Muscle of leg (tissue), 11 donors: ENCODE data around the gene SMURF2. TPM values are rescaled to one million over a fixed set of nuclear protein-coding genes. Genes with fewer than 3 reads are reported as not detected.
"Not testable (repeated sequence)": the region's sequence is repeated elsewhere in the genome, so short reads cannot be mapped to it uniquely, and the experiment has no call there.

Experiments
- DNase-seq: peaks from one replicate; pipeline ENCODE4 v3.0.0; 2013
- H3K27ac ChIP-seq: one replicate; pipeline ENCODE4 v1.5.1; 2013; ENCODE audit warnings: mild to moderate bottlenecking, low read length, control low read depth
- H3K27me3 ChIP-seq: one replicate; pipeline ENCODE4 v1.6.1; 2013; ENCODE audit warnings: low read length; ENCODE audit not compliant: control insufficient read depth, insufficient read depth
- H3K36me3 ChIP-seq: one replicate; pipeline ENCODE4 v1.6.1; 2013; ENCODE audit warnings: low read length; ENCODE audit not compliant: control insufficient read depth, insufficient read depth
- H3K4me1 ChIP-seq: one replicate; pipeline ENCODE4 v1.6.1; 2013; ENCODE audit warnings: low read length; ENCODE audit not compliant: control insufficient read depth, insufficient read depth
- H3K4me3 ChIP-seq: one replicate; pipeline ENCODE4 v1.5.1; 2013; ENCODE audit warnings: low read length, control low read depth
- H3K9me3 ChIP-seq: replicated peaks from 2 replicates; pipeline ENCODE4 v1.6.1; 2013; ENCODE audit warnings: low read depth, low read length; ENCODE audit not compliant: control insufficient read depth
- WGBS: methylation state at CpG from one replicate; pipeline ENCODE4 v1.1.5; 2013; ENCODE audit warnings: missing lambda C conversion rate; ENCODE audit not compliant: insufficient coverage; 5-methylcytosine and 5-hydroxymethylcytosine counted together
- polyA plus RNA-seq, 8 donors: library from polyadenylated mRNA; unstranded; fragments of 120-200 nt; gene quantifications; one replicate each; pipeline versions ENCODE4 v1.2.1 to v1.2.3, GENCODE V29; 2013; ENCODE audit warnings: inconsistent platforms in 1 of 8, low replicate concordance in 1 of 8; ENCODE audit not compliant: insufficient read length in 8 of 8, insufficient read depth in 1 of 8
- total RNA-seq: library from RNA; stranded (reverse); fragments of 120-200 nt; gene quantifications from one replicate; pipeline ENCODE4 v1.2.4, GENCODE V29; 2013

The SMURF2 gene
- total and polyA plus RNA-seq, 9 donors, result 18.6 to 32.3 (median 24.5) TPM

- H3K27ac ChIP-seq, result no peak overlapping the region
Observed at GRCh38 chr17:64599187-64599676, 62.9 kb downstream of the SMURF2 start.

DNA sequence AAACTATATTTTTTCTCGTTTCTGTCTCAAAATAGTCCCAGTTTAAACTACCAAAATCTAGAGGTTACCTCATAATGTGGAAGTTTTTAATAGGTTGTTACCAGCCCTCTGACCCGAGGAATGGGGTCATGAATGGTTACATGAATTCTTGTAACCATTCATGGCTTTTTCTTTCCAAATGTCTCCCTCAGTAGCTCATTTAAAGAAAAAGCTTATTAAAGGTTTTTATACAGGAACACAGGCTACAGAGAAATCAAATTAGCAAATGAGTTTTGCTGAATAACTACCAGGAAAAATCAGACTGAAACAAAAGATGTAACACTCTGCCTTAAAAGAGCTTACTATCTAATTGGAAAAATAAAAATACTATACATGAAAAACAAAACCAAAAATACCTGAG, 63.4 kb downstream of the SMURF2 start:
- WGBS, result no CpG with 5 or more reads among the region's 2 CpGs
- H3K27ac ChIP-seq, result no peak overlapping the region

More at GRCh38 chr17:64599187-64599676, 62.9 kb downstream of the SMURF2 start:
- H3K36me3 ChIP-seq, result peaks cover 10% of the 10 kb centered on the region
- WGBS, result 48% methylated on average over 3 of the region's 10 CpGs
- no peaks in the 10 kb centered on the region for H3K9me3 ChIP-seq
- no peaks in the 10 kb centered on the region for H3K27me3 ChIP-seq
- no peaks in the 10 kb centered on the region for H3K4me1 ChIP-seq
- no peak overlapping the region for H3K4me3 ChIP-seq
- no peak for DNase-seq

GRCh38 chr17:64596988-64597387, 65.1 kb downstream of the SMURF2 start:
- no CpG with 5 or more reads among the region's 1 CpG for WGBS
- Histone ChIP-seq H3K9me3 (no peaks in the 10 kb centered on the region), H3K4me1 (no peaks in the 10 kb centered on the region), H3K27ac (no peak overlapping the region), H3K36me3 (peaks cover 13% of the 10 kb centered on the region), H3K27me3 (no peaks in the 10 kb centered on the region), H3K4me3 (no peak overlapping the region)
- DNase-seq, result no peak

More for the DNA sequence above, 63.4 kb downstream of the SMURF2 start:
- H3K36me3 ChIP-seq, result peaks cover 11% of the 10 kb centered on the region
- no peaks in the 10 kb centered on the region for H3K4me1 ChIP-seq
- no peaks in the 10 kb centered on the region for H3K27me3 ChIP-seq
- H3K9me3 ChIP-seq, result no peaks in the 10 kb centered on the region
- H3K4me3 ChIP-seq, result no peak overlapping the region
- DNase-seq, result no peak

GRCh38 chr17:64596439-64596838, 65.7 kb downstream of the SMURF2 start:
- Histone ChIP-seq H3K4me3 (no peak overlapping the region), H3K4me1 (no peaks in the 10 kb centered on the region), H3K27me3 (no peaks in the 10 kb centered on the region), H3K27ac (no peak overlapping the region), H3K9me3 (no peaks in the 10 kb centered on the region), H3K36me3 (peaks cover 15% of the 10 kb centered on the region)
- no peak for DNase-seq
- WGBS, result no CpG with 5 or more reads among the region's 2 CpGs

GRCh38 chr17:64591944-64592343, 70.2 kb downstream of the SMURF2 start:
- DNase-seq, result no peak
- no peak overlapping the region for H3K27ac ChIP-seq
- no peaks in the 10 kb centered on the region for H3K27me3 ChIP-seq
- no peaks in the 10 kb centered on the region for H3K4me1 ChIP-seq
- no peaks in the 10 kb centered on the region for H3K9me3 ChIP-seq
- WGBS, result no CpG with 5 or more reads among the region's 1 CpG
- peaks cover 12% of the 10 kb centered on the region for H3K36me3 ChIP-seq
- no peak overlapping the region for H3K4me3 ChIP-seq

DNA sequence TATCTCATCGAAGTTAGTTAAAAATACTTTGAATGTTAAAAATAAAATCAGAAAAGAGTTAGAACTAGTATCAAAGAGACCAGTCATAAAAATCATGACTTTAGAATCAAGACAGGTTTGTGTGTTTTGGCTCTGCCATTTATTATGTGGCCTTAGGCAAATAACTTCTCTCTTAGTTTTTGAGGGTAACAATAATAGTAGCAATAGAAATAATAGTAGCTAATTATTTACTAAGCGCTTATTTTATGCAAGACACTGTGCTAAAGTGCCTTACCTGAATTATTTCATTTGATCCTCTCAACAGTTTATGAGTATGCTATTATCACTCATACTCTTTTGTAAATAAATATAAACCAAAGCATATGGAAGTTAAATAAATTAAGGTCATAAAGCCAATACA, 77.0 kb downstream of the SMURF2 start:
- WGBS, result no CpG with 5 or more reads among the region's 2 CpGs
- H3K36me3 ChIP-seq, result peaks cover 17% of the 10 kb centered on the region
- H3K9me3 ChIP-seq, result no peaks in the 10 kb centered on the region

GRCh38 chr17:64583038-64583437, 79.1 kb downstream of the SMURF2 start:
- no peak for DNase-seq
- 82% methylated on average over 2 of the region's 3 CpGs for WGBS
- no peaks in the 10 kb centered on the region for H3K9me3 ChIP-seq
- H3K4me1 ChIP-seq, result no peaks in the 10 kb centered on the region
- H3K27ac ChIP-seq, result no peak overlapping the region
- peaks cover 16% of the 10 kb centered on the region for H3K36me3 ChIP-seq
- H3K4me3 ChIP-seq, result no peak overlapping the region
- no peaks in the 10 kb centered on the region for H3K27me3 ChIP-seq

More for the DNA sequence above, 77.0 kb downstream of the SMURF2 start:
- H3K4me1 ChIP-seq, result no peaks in the 10 kb centered on the region
- no peak overlapping the region for H3K4me3 ChIP-seq
- H3K27me3 ChIP-seq, result no peaks in the 10 kb centered on the region
- DNase-seq, result no peak
- H3K27ac ChIP-seq, result no peak overlapping the region

GRCh38 chr17:64580384-64581315, 81.5 kb downstream of the SMURF2 start:
- Histone ChIP-seq H3K4me3 (no peak overlapping the region), H3K27me3 (no peaks in the 10 kb centered on the region), H3K4me1 (no peaks in the 10 kb centered on the region), H3K27ac (no peak overlapping the region), H3K36me3 (peaks cover 20% of the 10 kb centered on the region), H3K9me3 (no peaks in the 10 kb centered on the region)
- no peak for DNase-seq
- WGBS, result no CpG with 5 or more reads among the region's 7 CpGs

DNA sequence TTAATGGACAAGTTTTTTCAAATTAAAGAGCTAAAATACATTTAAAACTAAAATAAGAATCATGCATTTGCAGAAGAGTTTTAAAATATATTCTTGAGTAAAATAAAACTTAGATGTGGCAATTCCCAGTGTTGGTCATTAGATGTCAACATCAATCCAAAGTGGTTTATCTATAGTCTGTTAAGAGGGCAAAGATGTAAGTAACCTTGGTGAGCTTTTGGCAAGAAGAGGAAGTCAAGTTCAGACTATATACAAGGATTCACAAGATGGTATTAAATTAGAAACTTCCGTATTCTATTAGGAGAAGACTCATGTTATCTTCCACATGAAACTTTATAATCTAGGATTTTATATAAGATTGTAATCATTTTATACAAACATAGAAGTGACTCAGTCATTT, 82.2 kb downstream of the SMURF2 start:
- H3K9me3 ChIP-seq, result no peaks in the 10 kb centered on the region
- H3K27me3 ChIP-seq, result no peaks in the 10 kb centered on the region
- no CpG with 5 or more reads among the region's 1 CpG for WGBS
- peaks cover 20% of the 10 kb centered on the region for H3K36me3 ChIP-seq
- H3K4me1 ChIP-seq, result no peaks in the 10 kb centered on the region
- H3K4me3 ChIP-seq, result no peak overlapping the region
- H3K27ac ChIP-seq, result no peak overlapping the region
- no peak for DNase-seq

DNA sequence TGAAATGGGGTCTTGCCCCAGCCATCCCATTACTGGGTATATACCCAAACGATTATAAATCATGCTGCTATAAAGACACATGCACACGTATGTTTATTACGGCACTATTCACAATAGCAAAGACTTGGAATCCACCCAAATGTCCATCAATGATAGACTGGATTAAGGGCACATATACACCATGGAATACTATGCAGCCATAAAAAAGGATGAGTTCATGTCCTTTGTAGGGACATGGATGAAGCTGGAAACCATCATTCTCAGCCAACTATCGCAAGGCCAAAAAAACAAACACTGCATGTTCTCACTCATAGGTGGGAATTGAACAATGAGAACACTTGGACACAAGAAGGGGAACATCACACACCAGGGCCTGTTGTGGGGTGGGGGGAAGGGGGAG, 85.1 kb downstream of the SMURF2 start:
- H3K4me3 ChIP-seq, DNase-seq, H3K27ac ChIP-seq, H3K9me3 ChIP-seq, H3K4me1 ChIP-seq, H3K27me3 ChIP-seq: not testable (repeated sequence)
- WGBS, result 100% methylated on average over 1 of the region's 4 CpGs
- H3K36me3 ChIP-seq, result peaks cover 12% of the 10 kb centered on the region
